ENCODE data around the gene TH.

TH gene

GRCh38 chr11:2139621-2140337 is 31.8 kb downstream of the TH start:
- no peak for DNase-seq

- no peak for DNase-seq
Measured at GRCh38 chr11:2139123-2139521, 32.5 kb downstream of the TH start, which contains the start of gene IGF2. Gene IGF2 (minus strand): TSS chr11:2139389. CDS start chr11:2135523, 3,866 bp downstream.

GRCh38 chr11:2138431-2139122 is 33.0 kb downstream of the TH start:
- peak in 1 of 2 experiments; percentile 26 for DNase-seq

- DNase-seq: no peak
Measured at GRCh38 chr11:2138068-2138430, 33.6 kb downstream of the TH start.

- peak in 1 of 2 experiments; percentile 11 for DNase-seq
Measured at GRCh38 chr11:2137202-2138067, 34.2 kb downstream of the TH start.

GRCh38 chr11:2136952-2137201 is 34.7 kb downstream of the TH start:
- no peak for DNase-seq

- no peak for DNase-seq
Measured at GRCh38 chr11:2136209-2136951, 35.2 kb downstream of the TH start.

- DNase-seq: no peak
Measured at GRCh38 chr11:2135648-2136201, 35.9 kb downstream of the TH start.

GRCh38 chr11:2135018-2135569 is 36.5 kb downstream of the TH start:
- DNase-seq: no peak

- no peak for DNase-seq
Measured at GRCh38 chr11:2134022-2135010, 37.3 kb downstream of the TH start.

- DNase-seq: no peak
Measured at GRCh38 chr11:2133241-2134021, 38.2 kb downstream of the TH start.

GRCh38 chr11:2132874-2133240 is 38.8 kb downstream of the TH start:
- DNase-seq: peak in 1 of 2 experiments; percentile 6

- DNase-seq: no peak
Measured at GRCh38 chr11:2132246-2132645, 39.4 kb downstream of the TH start.

GRCh38 chr11:2131371-2132236 is 40.0 kb downstream of the TH start:
- DNase-seq: no peak

- no peak for DNase-seq
Measured at GRCh38 chr11:2130881-2131352, 40.7 kb downstream of the TH start.

GRCh38 chr11:2129699-2130366 is 41.8 kb downstream of the TH start:
- DNase-seq: no peak

GRCh38 chr11:2129308-2129698 is 42.3 kb downstream of the TH start:
- no peak for DNase-seq

- no peak for DNase-seq
Measured at GRCh38 chr11:2128511-2129307, 42.9 kb downstream of the TH start.

Data from NCI-H524 (cell line).